ENCODE data around the gene GLP2R. TPM values are rescaled to one million over a fixed set of nuclear protein-coding genes. Genes with fewer than 3 reads are reported as not detected.

The GLP2R gene
- total and polyA plus RNA-seq, 9 donors: 0.18 to 3.4 (median 0.57) TPM

DNA sequence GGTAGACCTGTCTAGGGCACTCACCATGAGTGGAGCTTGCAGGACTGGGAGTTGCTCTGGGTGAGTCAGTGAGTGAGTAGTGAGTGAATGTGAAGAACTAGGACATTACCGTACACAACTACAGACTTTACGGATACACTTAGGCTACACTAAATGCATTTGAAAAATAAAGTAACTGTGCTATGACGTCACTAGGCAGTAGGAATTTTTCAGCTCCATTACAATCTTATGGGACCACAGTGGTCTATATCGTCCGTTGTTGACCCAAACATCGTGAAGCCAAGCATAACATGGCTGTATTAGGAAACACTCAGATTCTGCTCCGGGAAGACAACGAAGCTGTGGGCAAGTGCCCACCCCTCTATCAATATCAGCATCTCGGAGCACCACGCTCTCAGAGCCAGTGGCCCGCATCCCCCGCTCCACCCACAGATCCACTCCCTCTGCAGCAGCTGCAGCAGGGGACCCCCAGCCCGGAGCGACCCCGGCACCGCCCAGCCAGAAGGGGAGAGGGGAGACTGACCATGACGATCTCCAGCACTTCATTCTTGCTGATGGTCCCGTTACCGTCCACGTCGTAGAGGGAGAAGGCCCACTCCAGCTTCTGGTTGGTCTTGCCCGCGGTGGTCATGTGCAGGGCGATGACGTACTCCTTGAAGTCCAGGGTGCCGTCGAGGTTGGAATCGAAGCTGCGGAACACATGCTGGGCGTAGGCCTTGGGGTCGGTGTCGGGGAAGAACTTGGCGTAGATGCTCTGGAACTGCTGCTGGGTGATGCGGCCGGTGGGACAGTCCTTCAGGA lies 78.8 kb downstream of the GLP2R start:
- intact Hi-C loops (cut with DNase I): no loop called here
- TF ChIP-seq POLR2A (IDR thresholded peaks at IDR 0.05): no peak
- TF ChIP-seq, protein P1, sequence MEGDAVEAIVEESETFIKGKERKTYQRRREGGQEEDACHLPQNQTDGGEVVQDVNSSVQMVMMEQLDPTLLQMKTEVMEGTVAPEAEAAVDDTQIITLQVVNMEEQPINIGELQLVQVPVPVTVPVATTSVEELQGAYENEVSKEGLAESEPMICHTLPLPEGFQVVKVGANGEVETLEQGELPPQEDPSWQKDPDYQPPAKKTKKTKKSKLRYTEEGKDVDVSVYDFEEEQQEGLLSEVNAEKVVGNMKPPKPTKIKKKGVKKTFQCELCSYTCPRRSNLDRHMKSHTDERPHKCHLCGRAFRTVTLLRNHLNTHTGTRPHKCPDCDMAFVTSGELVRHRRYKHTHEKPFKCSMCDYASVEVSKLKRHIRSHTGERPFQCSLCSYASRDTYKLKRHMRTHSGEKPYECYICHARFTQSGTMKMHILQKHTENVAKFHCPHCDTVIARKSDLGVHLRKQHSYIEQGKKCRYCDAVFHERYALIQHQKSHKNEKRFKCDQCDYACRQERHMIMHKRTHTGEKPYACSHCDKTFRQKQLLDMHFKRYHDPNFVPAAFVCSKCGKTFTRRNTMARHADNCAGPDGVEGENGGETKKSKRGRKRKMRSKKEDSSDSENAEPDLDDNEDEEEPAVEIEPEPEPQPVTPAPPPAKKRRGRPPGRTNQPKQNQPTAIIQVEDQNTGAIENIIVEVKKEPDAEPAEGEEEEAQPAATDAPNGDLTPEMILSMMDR (IDR thresholded peaks at IDR 0.05): no peak
- Histone ChIP-seq H3K27me3 (no peaks in the 10 kb centered on the region), H3K27ac (no peak overlapping the region), H3K9me3 (no peaks in the 10 kb centered on the region), H3K4me1 (ENCODE audit: insufficient read depth) (peaks cover 6% of the 10 kb centered on the region), H3K4me3 (no peak overlapping the region), H3K36me3 (no peaks in the 10 kb centered on the region)
- no peak for DNase-seq
- 94 to 96% (median 95%) methylated on average over 35 of the region's 35 CpGs for WGBS, 3 donors

DNA sequence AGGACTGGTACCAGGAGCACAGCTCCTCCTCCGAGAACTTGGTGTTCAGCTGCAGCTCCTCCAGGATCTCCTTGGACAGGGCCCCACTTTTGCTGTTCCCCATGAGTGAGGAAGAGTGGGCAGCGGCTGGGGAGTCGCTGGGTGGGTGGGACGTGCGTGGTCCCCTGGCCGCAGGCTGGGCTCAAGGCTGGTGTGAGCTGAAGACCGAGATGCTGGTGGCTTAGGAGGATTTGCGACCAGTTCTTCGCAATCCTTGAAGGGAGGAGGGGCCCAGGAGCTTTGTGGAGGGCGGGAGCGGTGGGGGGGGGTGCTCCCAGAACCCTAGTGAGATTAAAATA lies 79.3 kb downstream of the GLP2R start, which contains the start of gene RCVRN:
Gene RCVRN, minus strand, starts transcription at position 194 of the 338 bp plus-strand sequence. Its CDS starts 91 bp downstream, at position 103.
- DNase-seq: no peak
- no peak for TF ChIP-seq POLR2A (IDR thresholded peaks at IDR 0.05)
- TF ChIP-seq EP300 (IDR thresholded peaks at IDR 0.05): no peak
- TF ChIP-seq, protein P1 (IDR thresholded peaks at IDR 0.05): no peak
- Histone ChIP-seq H3K4me3 (no peak within 1 kb of the TSS), H3K4me1 (ENCODE audit: insufficient read depth) (peaks cover 4% of the 10 kb centered on the region), H3K27me3 (no peaks in the 10 kb centered on the region), H3K27ac (no peak within 1 kb of the TSS), H3K9me3 (no peaks in the 10 kb centered on the region), H3K36me3 (no peaks in the 10 kb centered on the region)
- WGBS, 3 donors: 88 to 93% (median 91%) methylated on average over 11 of the region's 11 CpGs
- intact Hi-C loops (cut with DNase I): no loop called here

DNA sequence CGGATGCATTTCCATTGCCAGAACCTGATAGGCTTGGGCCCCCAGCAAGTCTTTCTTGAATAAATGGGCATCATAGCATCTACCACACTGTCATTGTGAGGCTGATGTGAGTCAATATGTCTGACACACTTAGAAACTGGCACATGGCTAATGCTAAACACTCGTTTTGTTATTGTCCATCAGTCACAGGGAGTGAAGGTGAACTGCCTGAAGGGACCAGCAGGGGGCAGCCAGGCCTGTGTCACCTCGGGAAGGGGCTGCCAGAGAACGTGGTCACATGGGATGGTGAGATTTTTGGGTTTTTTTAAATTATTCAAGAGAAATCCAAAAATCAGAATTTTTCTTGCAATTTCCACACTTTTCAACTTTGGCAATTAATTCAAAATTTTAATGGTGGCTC lies 80.2 kb downstream of the GLP2R start:
- DNase-seq: no peak
- TF ChIP-seq POLR2A (IDR thresholded peaks at IDR 0.05) (no peak), EP300 (IDR thresholded peaks at IDR 0.05) (no peak)
- TF ChIP-seq, protein P1 (IDR thresholded peaks at IDR 0.05): peak in 1 of 3 donors; percentile 27
- no peaks in the 10 kb centered on the region for H3K4me1 ChIP-seq (ENCODE audit: insufficient read depth)
- 16 to 26% (median 17%) methylated on average over 4 of the region's 4 CpGs for WGBS, 3 donors
- intact Hi-C loops (cut with DNase I): no loop called here
- no peaks in the 10 kb centered on the region for H3K36me3 ChIP-seq
- H3K27me3 ChIP-seq: no peaks in the 10 kb centered on the region
- H3K27ac ChIP-seq: no peak overlapping the region
- H3K4me3 ChIP-seq: no peak overlapping the region
- H3K9me3 ChIP-seq: no peaks in the 10 kb centered on the region

DNA sequence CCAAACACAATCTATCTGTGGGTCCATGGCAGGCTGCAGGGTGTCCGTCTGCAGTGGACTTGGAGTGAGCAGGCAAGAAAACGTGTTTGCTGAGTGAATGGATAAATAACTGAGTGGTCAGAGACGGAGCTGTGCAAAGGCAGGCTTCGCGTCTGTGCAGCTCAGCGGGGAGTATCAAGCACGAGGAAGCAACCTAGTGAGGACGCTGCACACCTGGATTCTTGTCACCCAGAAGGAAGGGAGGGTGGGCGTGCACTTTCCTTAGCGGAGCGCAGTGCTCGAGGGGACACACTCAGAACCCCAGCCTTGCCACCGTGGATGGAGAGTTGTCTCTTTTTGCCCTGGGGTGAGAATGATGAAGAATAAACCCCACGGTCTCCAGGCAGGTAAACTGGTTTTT lies 80.9 kb downstream of the GLP2R start:
- no peaks in the 10 kb centered on the region for H3K27me3 ChIP-seq
- no peak overlapping the region for H3K27ac ChIP-seq
- intact Hi-C loops (cut with DNase I): no loop called here
- H3K9me3 ChIP-seq: no peaks in the 10 kb centered on the region
- no peak for DNase-seq
- H3K4me1 ChIP-seq (ENCODE audit: insufficient read depth): no peaks in the 10 kb centered on the region
- 57 to 62% (median 61%) methylated on average over 14 of the region's 14 CpGs for WGBS, 3 donors
- TF ChIP-seq, protein P1 (IDR thresholded peaks at IDR 0.05): no peak
- TF ChIP-seq EP300 (IDR thresholded peaks at IDR 0.05) (no peak), POLR2A (IDR thresholded peaks at IDR 0.05) (no peak)
- H3K4me3 ChIP-seq: no peak overlapping the region
- H3K36me3 ChIP-seq: no peaks in the 10 kb centered on the region
